ENCODE measurements around the gene BCL2.

Gene BCL2

GRCh38 chr18:63126134-63127069, 193.2 kb downstream of the BCL2 start:
- DNase-seq (ENCODE audit: low spot score) = no peak
- FAIRE-seq = no peak

- DNase-seq (ENCODE audit: low spot score) (no peak), FAIRE-seq (no peak)
Measured at GRCh38 chr18:63120620-63121019, 198.9 kb downstream of the BCL2 start.

GRCh38 chr18:63119647-63120046, 199.9 kb downstream of the BCL2 start:
- FAIRE-seq (no peak), DNase-seq (ENCODE audit: low spot score) (peak; percentile 47)

- no peak for DNase-seq (ENCODE audit: low spot score)
- no peak for FAIRE-seq
Measured at GRCh38 chr18:63113899-63114565, 205.5 kb downstream of the BCL2 start.

- DNase-seq (ENCODE audit: low spot score) (no peak), FAIRE-seq (no peak)
Measured at GRCh38 chr18:63112706-63113105, 206.9 kb downstream of the BCL2 start.

- no peak for FAIRE-seq
Measured at GRCh38 chr18:63111671-63112402, 207.7 kb downstream of the BCL2 start.

GRCh38 chr18:63109802-63110201, 209.8 kb downstream of the BCL2 start:
- DNase-seq (ENCODE audit: low spot score) (no peak), FAIRE-seq (no peak)

More at GRCh38 chr18:63111671-63112402, 207.7 kb downstream of the BCL2 start:
- DNase-seq (ENCODE audit: low spot score) = no peak

- FAIRE-seq = no peak
- no peak for DNase-seq (ENCODE audit: low spot score)
Measured at GRCh38 chr18:63109022-63109421, 210.5 kb downstream of the BCL2 start.

- DNase-seq (ENCODE audit: low spot score) (no peak), FAIRE-seq (no peak)
Measured at GRCh38 chr18:63107931-63108330, 211.6 kb downstream of the BCL2 start.

GRCh38 chr18:63107171-63107845, 212.3 kb downstream of the BCL2 start:
- no peak for FAIRE-seq
- DNase-seq (ENCODE audit: low spot score) = no peak

GRCh38 chr18:63106727-63107126, 212.8 kb downstream of the BCL2 start:
- FAIRE-seq (no peak), DNase-seq (ENCODE audit: low spot score) (no peak)

- no peak for FAIRE-seq
- DNase-seq (ENCODE audit: low spot score) = no peak
Measured at GRCh38 chr18:63105636-63106316, 213.8 kb downstream of the BCL2 start.

GRCh38 chr18:63104868-63105267, 214.7 kb downstream of the BCL2 start:
- no peak for DNase-seq (ENCODE audit: low spot score)
- no peak for FAIRE-seq

- FAIRE-seq (peak; percentile 95), DNase-seq (ENCODE audit: low spot score) (no peak)
Measured at GRCh38 chr18:63102941-63103744, 216.4 kb downstream of the BCL2 start.

GRCh38 chr18:63100630-63101055, 218.9 kb downstream of the BCL2 start:
- no peak for FAIRE-seq

GRCh38 chr18:63099848-63100629, 219.5 kb downstream of the BCL2 start:
- FAIRE-seq (no peak), DNase-seq (ENCODE audit: low spot score) (no peak)

More at GRCh38 chr18:63100630-63101055, 218.9 kb downstream of the BCL2 start:
- DNase-seq (ENCODE audit: low spot score) = no peak

- FAIRE-seq (no peak), DNase-seq (ENCODE audit: low spot score) (no peak)
Measured at GRCh38 chr18:63099091-63099840, 220.3 kb downstream of the BCL2 start.
